A673 (cell line): ENCODE data around the gene POU4F1.

Experiments
- EZH2 ChIP-seq: fragments of 200-600 bp; sonication (generic); IDR thresholded peaks from 2 replicates; pipeline ENCODE4 v1.6.1; 2017; ENCODE audit warnings: borderline replicate concordance, low read depth, mild to moderate bottlenecking, mixed read lengths, antibody characterized with exemption, low read length; ENCODE audit not compliant: poor library complexity, severe bottlenecking
- TF ChIP-seq, protein P1 (sequence below): fragments of 300-800, 200-600 bp; sonication (generic); conservative IDR thresholded peaks from 2 replicates; pipeline ENCODE4 v1.5.1; 2017; ENCODE audit warnings: low read depth, mild to moderate bottlenecking, antibody characterized with exemption, low read length, moderate library complexity, mixed read lengths

DNA sequence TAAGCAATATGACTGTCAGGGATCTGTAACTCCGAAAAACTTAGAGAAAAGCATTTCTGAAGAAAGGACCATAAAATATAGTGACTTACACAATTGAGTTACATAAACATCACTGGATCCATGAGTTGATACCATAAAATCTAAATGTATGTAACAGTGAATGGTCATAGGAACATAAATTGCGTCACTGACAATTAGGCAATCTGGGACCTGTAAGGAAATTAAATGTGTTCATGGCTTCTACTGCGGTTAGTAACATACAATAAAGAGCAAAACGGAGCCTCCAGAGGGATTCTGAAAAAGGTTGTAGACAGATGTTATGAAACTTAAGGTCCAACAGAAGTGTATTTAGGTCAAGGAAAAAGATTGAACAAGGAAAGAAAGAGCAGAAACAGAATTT is 27.1 kb downstream of the POU4F1 start:
- no peak for TF ChIP-seq EZH2
- TF ChIP-seq, protein P1, sequence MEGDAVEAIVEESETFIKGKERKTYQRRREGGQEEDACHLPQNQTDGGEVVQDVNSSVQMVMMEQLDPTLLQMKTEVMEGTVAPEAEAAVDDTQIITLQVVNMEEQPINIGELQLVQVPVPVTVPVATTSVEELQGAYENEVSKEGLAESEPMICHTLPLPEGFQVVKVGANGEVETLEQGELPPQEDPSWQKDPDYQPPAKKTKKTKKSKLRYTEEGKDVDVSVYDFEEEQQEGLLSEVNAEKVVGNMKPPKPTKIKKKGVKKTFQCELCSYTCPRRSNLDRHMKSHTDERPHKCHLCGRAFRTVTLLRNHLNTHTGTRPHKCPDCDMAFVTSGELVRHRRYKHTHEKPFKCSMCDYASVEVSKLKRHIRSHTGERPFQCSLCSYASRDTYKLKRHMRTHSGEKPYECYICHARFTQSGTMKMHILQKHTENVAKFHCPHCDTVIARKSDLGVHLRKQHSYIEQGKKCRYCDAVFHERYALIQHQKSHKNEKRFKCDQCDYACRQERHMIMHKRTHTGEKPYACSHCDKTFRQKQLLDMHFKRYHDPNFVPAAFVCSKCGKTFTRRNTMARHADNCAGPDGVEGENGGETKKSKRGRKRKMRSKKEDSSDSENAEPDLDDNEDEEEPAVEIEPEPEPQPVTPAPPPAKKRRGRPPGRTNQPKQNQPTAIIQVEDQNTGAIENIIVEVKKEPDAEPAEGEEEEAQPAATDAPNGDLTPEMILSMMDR: no peak
